Measurements from ENCODE around the gene ANKDD1B.
"Not testable (repeated sequence)": the region's sequence is repeated elsewhere in the genome, so short reads cannot be mapped to it uniquely, and the experiment has no call there.

Gene ANKDD1B

DNA sequence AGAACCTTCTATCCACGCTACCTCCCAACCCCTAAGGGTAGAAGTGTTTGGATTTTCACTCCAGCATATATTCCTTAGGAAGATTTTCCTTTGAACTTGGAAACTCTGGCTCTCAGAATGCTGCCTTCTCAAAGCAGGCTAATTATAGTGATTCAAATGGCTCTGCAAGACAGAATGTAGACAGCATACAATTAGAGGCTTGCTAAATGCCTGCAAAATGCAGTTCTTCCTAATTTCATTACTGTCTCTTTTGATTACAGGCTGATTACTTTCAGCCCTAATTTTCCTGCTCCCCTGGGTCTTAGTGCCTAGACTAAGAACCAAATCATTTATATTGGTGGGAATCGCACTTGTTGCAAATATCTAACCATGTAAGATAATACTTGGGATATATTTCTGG is 50.8 kb downstream of the ANKDD1B start:
- FAIRE-seq: no peak

DNA sequence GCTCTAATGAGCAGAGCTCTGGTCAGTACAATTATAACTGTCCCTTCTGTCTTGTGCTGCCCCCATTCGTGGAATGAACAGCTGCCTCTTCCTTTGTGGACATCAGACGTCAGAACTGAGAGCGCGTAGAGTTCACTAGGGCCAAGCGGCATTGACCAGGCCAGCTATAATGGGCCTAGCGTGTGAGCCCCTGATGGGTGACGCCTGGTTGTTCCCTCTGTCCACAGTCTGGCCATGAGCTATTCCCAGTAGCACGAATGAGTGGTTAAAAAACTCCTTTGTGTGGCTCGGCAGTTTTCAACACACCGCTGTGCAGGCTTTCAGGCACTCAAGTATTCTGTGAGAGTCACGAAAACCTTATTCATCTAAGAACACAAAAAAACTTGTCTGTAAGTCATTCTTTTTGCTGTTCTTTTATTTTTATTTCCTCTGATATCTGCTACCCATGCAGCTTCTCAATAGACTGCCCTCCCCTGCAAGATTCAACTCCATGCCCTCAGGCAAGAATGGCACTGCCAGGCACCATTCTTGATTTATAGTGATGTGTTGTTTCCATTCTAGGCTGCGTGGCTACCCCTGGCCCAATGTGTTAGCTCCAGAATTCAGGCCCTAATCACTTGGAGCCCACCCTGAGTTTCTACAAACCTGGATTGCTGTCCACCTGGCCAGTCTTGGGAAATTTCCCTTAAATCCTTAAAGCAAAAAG is 52.5 kb downstream of the ANKDD1B start:
- no peak for FAIRE-seq

DNA sequence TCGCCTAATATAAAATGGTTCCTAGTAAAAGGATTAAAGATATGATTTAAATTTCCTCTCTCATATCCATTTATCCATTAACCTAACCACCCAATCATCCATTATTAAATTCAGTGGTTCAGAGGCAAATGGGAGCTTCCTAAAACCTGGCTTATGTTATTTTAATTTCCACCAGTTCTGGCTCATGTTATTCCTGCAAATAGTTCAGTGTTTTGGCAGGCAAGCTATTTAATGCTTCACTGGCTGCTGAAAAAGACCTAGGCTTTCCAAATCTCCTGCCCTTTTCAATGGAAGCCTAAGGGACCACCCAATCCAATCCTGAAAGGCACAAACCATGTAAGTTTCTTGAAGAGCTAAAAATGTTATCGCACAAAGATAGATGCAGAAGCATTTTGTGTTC is 53.7 kb downstream of the ANKDD1B start:
- FAIRE-seq: no peak

- FAIRE-seq: no peak
Measured at GRCh38 chr5:75666801-75667200, 55.5 kb downstream of the ANKDD1B start.

DNA sequence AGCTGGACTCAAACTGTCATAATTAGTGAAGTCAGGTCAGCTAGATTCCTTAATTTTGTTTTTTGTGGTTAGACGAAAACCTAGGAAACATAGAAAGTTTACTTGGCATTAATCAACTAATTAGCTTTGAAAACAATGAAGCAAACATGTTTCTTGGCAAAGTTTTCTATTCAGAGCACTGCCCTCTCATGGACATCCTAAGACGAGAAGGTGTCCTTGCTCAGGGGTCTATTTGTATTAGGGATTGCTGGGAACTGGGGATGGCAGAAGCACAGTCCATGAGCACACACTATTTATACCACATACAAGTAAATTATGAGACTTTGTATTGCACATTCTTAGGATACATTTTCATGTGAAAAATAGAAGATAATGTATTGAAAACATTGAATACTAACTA is 56.3 kb downstream of the ANKDD1B start:
- FAIRE-seq: no peak

DNA sequence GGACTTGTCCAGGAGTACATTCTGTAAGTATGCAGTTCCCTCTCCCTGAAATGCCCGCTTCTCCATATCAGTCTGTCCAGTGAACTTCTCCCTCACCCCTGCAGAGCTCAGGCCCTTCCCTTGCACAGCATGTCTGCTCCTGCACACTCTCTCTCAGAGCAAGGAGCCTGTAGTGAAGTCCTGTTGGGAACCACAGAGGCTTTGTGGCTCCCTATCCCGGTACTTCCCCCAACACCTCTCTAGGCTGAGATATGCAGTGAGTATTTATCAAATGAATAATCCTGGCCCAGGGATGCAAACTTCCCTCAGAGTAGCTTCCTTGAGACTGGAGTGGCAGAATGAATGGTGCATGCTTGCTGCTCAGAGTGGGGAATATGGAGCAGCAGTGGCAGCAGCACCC is 57.2 kb downstream of the ANKDD1B start:
- no peak for FAIRE-seq

- FAIRE-seq: no peak
Measured at GRCh38 chr5:75668977-75669689, 57.9 kb downstream of the ANKDD1B start.

GRCh38 chr5:75670577-75670976 is 59.3 kb downstream of the ANKDD1B start:
- no peak for FAIRE-seq

DNA sequence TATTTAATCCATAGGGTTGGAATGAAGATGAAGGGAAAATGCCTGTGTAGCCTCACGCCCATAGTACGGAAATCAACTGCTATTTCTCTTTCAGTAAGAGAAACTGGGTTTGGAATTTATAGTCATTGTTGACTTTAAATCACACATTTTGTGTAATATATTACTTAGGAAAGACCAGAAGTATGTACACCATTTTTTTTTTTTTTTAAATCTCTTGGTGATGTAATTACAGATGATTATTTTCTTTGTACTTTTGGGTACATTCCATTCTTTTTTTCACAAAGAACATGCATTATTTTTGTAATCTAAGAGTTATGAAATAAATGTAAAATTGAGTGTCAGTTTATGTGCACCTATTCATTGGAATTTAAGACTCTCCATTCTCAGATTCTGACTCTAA is 60.3 kb downstream of the ANKDD1B start:
- no peak for FAIRE-seq

GRCh38 chr5:75672616-75673015 is 61.4 kb downstream of the ANKDD1B start:
- FAIRE-seq: no peak

DNA sequence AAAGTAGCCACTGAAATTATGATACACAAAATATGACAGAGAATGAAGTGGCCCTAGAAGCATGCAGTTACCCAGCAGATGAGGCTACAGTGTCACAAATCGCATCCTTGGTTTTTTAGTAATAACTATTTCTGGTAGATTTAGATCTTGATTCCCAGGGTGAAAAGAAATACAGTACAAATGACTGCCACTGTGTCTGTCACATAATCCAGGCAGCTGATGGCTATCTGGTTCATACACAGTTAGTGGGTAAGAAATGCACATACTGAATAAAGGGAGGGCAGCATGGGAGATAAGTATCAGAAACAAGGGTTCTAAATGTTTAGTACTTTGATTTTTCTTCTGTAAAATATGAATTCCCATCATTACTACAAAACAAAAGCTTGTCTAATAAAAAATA is 64.5 kb downstream of the ANKDD1B start:
- FAIRE-seq: no peak

GRCh38 chr5:75677607-75678006 is 66.4 kb downstream of the ANKDD1B start:
- no peak for FAIRE-seq

DNA sequence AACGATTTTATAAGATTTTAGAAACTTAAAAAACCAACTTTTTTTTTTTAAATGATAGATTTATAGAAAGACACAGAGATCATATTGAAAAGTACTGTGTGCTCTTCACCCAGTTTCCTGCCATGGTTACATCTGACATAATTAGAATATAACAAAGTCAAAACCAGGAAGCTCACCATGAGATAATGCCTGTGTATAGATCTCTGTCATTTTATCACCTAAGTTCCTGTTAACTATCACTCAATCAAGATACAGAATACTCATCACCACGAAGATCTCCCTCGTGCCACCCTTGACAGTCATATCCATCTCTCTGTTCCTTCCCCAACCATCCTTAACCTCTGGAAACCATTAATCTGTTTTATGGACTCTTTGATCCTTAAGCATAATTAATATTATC is 66.9 kb downstream of the ANKDD1B start:
- no peak for FAIRE-seq

DNA sequence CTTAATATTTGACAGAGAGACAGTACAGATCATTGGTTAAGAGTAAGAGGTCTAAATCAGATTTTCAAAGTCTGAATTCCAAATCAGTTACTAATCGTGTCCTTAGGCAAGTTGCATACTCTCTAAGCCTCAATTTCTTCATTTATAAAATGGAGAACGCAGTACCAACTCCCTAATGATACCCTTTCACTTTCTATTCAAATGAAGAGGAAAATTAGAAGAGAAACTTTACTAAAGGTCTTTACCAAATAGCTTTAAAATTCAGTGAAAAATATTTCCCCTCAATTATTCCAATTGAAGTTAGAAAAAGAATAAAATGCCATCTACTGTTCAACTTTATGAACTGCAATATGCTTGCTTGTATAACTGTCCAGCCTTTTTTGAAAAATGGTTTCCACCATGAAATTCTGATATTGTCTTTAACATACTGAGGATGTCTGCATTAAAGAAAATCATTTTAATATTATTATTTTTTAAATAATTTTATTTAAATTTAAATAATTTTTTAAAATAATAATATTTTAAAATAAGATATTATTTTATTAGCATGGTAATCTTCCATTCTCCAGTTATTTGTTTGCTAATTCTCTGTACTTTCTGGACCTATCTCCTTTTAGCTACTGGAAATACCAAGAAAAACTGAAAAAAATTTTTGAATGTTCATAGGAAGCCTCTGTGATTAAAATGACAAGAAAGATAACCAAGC is 70.0 kb downstream of the ANKDD1B start:
- peak; percentile 96 for FAIRE-seq

GRCh38 chr5:75685141-75685540 is 73.9 kb downstream of the ANKDD1B start:
- no peak for FAIRE-seq

DNA sequence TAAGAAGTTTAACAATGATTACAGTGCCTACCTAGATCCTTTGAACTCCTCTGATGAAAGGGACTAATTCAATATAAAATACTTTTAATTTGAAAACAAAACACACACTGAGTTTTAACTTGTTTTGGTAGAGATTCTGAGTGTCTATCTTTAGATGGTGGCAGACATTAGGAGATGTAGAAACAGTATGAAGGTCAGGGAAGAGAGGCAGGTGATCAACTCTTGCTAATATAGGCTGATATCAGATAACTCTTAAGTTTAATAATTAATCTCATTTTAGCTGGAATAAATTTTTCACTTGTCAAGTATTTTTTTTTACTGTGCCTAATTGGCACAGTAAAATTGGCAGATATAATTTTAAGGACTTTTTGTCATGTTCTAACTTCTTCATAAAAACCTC is 75.2 kb downstream of the ANKDD1B start:
- FAIRE-seq: no peak

GRCh38 chr5:75690669-75691068 is 79.4 kb downstream of the ANKDD1B start:
- no peak for FAIRE-seq

DNA sequence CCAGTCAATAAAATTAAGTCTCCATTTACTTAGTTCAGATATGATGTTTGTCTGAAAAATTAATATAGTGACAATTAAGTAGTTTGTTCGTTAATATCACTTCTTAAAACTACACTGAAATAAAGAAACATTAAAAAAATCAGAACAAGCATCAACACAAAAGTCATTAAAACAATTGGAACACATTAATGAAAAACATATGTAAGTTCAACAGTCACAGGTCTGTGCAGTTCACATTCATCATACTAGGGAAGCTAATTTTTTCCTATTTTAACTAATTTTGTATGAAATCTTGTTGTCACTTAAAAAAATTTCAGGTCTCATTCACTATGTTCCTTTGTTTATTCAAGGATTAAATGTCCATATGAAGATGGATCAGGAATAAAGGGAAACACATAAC is 83.5 kb downstream of the ANKDD1B start:
- FAIRE-seq: peak; percentile 9

DNA sequence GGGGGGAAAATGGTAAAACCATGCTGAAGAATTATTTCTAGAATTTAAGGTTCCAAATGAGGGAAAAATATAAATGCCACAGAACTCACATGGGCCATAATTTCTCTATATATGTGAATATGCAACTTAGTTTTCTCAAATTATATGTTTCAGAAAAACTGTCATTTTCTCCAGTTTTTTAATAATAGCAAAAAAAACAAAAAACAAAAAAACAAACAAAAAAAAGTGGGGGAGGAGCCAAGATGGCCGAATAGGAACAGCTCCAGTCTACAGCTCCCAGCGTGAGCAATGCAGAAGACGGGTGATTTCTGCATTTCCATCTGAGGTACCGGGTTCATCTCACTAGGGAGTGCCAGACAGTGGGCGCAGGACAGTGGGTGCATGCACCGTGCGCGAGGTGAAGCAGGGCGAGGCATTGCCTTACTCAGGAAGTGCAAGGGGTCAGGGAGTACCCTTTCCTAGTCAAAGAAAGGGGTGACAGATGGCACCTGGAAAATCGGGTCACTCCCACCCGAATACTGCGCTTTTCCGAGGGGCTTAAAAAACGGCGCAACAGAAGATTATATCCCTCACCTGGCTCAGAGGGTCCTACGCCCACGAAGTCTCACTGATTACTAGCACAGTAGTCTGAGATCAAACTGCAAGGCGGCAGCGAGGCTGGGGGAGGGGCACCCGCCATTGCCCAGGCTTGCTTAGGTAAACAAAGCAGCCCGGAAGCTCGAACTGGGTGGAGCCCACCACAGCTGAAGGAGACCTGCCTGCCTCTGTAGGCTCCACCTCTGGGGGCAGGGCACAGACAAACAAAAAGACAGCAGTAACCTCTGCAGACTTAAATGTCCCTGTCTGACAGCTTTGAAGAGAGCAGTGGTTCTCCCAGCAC is 84.5 kb downstream of the ANKDD1B start:
- FAIRE-seq: not testable (repeated sequence)

GRCh38 chr5:75701856-75702255 is 90.6 kb downstream of the ANKDD1B start:
- FAIRE-seq: no peak

DNA sequence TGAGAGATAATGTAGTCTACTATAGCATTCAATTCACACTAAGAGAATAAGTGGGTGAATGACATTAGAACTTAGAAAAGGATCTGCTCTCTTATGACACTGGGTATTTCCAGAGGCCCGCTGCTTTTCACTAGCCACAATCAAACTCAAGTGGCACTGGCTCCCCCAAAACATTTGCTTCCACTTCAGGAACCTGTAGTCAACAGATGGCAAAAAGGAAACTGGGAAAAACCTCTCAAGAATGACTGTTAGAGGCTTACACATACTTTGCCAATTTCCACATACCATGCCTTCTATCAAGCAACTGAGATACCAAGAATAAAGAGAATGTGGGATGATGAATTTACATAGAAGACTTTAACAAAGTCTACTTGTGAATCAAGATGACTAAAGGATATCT is 94.8 kb downstream of the ANKDD1B start:
- FAIRE-seq: no peak

GRCh38 chr5:75706775-75707174 is 95.5 kb downstream of the ANKDD1B start:
- no peak for FAIRE-seq

DNA sequence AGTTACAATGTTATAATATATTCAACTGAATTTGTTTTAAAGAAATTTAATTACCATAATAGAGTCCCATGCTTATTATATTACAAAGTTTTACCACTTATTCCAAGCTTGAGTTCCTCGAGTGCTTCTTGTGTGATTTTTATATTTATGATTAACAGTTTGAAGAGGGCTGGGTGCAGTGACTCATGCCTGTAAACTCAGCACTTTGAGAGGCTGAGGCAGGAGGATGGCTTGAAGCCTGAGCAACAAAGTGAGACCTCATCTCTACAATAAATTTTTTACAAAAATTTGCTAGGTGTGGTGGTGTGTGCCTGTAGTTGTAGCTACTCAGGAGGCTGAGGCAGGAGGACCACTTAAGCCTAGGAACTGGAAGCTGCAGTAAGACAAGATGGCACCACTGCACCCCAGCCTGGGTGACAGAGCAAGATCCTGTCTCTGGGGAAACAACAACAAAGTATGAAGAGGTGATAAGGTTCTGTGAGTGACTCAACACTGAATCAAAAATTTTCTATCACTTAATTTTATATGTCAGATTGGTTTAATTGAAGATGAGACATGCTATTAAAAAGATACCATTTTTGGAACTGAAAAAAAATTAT is 96.8 kb downstream of the ANKDD1B start:
- no peak for FAIRE-seq
